NK-92 treated with Interleukin-12 subunit alpha and Interleukin-12 subunit beta, amount 100 ng/mL, for 24 hours (cell line): ENCODE results near the gene SYNGAP1.
"Not testable (repeated sequence)": the region's sequence is repeated elsewhere in the genome, so short reads cannot be mapped to it uniquely, and the experiment has no call there.

ENCODE experiments used
- DNase-seq: peaks from one replicate; lab custom pipeline; 2025; lab: John Stamatoyannopoulos, UW

Gene SYNGAP1

DNA sequence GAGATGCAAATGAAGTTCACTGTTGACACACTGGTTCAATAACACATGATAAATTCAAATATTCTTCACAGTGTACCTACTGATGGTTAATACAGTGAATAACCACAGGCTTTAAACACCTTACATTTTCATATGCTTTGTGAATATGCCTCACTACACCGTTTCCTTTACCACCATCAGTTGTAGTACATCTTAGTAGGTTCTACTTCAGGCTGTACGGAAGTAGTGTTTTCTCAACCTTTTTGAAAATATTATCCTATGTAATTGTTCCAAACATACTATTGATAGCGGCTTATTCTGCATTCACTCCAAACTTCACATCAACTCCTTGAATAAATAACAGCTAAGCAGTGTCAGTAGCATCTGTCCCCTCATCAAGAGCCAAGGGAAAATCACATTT, 49.8 kb downstream of the SYNGAP1 start:
- DNase-seq, result no peak

DNA sequence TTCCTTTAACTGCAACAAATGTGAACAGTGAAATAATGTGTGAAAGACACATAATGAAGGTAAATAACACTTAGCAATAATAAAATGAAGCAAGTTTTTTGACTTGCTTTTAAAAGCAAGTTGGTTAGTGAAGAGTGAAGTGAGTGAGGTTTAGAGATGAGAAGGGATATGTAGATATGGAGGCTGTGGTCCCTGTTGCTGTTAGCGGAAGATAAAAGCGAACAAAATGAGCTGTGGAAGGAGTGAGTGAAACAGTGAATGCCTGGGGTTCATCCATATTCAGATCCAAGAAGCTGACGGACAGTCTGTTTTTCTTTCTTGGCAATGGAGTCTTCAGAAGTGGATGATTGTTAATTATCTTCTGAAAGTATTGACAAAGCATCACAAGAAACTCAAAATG, 58.0 kb downstream of the SYNGAP1 start:
- no peak for DNase-seq

DNA sequence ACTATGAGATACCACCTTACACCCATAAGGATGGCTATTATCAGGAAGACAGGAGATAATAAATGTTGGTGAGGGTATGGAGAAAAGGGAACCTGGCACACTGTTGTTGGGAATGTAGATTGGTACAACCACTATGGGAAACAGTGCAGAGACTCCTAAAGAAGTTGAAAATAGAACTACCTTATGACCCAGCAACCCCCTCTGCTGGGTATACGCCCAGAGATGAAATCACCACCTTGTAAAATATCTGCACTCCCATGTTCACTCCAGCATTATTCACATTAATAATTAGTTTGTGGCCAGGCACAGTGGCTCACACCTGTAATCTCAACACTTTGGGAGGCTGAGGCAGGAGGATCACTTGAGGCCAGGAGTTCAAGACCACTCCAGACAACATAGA, 61.3 kb downstream of the SYNGAP1 start:
- DNase-seq, result no peak

DNA sequence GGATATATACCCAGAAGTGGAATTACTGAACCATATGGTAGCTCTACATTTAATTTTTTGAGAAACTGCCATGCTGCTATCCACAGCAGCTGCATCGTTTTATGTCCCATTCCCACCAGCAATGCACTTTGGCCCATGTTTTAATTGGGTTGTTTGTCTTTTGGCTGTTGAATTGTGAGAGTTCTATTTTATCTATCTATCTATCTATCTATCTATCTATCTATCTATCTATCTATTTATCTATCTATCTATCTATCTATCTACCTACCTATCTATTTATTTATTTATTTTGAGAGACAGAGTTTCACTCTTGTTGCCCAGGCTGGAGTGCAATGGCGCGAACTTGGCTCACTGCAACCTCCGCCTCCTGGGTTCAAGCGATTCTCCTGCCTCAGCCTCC, 62.8 kb downstream of the SYNGAP1 start:
- not testable (repeated sequence) for DNase-seq

DNA sequence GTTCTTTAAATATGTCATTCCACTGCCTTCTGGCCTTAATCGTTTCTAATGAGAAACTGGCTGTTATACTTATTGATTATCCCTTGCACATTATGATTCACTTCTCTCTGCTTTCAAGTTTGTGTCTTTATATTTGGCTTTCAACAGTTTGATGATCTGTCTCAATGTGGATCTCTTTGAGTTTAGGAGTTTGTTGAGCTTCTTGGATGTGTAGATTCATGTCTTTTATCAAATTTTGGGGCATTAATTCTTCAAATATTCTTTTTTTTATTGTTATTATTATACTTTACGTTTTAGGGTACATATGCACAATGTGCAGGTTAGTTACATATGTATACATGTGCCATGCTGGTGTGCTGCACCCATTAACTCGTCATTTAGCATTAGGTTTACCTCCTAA, 63.8 kb downstream of the SYNGAP1 start:
- DNase-seq, result no peak

DNA sequence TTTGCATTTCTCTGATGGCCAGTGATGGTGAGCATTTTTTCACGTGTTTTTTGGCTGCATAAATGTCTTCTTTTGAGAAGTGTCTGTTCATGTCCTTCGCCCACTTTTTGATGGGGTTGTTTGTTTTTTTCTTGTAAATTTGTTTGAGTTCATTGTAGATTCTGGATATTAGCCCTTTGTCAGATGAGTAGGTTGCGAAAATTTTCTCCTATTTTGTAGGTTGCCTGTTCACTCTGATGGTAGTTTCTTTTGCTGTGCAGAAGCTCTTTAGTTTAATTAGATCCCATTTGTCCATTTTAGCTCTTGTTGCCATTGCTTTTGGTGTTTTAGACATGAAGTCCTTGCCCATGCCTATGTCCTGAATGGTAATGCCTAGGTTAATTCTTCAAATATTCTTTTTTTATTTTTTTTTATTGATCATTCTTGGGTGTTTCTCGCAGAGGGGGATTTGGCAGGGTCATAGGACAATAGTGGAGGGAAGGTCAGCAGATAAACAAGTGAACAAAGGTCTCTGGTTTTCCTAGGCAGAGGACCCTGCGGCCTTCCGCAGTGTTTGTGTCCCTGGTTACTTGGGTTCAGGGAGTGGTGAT, 64.9 kb downstream of the SYNGAP1 start:
- DNase-seq, result not testable (repeated sequence)

DNA sequence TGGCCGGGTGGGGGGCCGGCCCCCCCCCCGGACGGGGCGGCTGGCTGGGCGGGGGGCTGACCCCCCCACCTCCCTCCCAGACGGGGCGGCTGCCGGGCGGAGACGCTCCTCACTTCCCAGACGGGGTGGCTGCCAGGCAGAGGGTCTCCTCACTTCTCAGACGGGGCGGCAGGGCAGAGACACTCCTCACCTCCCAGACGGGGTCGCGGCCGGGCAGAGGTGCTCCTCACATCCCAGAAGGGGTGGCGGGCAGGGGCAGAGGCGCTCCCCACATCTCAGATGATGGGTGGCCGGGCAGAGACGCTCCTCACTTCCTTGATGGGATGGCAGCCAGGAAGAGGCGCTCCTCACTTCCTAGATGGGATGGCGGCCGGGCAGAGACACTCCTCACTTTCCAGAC, 65.8 kb downstream of the SYNGAP1 start:
- DNase-seq, result not testable (repeated sequence)

DNA sequence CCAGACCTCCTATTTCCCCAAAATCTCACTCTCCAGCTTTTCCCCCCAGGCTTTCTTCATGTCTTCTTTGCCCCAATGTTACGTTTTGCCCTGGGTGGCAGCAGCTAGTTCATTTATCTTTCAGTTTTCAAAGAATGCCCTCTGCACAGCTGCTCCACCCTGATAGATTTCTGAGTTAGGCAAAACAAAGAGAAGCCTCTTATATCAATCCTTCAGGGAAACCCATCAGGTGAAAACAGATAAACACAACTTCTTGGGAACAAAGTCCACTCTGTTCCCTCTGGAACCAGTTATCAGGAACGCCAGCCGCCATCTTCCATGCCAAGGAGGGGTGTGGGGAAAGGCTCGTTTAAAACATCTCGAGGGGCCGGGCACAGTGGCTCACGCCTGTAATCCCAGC, 68.5 kb downstream of the SYNGAP1 start:
- no peak for DNase-seq

DNA sequence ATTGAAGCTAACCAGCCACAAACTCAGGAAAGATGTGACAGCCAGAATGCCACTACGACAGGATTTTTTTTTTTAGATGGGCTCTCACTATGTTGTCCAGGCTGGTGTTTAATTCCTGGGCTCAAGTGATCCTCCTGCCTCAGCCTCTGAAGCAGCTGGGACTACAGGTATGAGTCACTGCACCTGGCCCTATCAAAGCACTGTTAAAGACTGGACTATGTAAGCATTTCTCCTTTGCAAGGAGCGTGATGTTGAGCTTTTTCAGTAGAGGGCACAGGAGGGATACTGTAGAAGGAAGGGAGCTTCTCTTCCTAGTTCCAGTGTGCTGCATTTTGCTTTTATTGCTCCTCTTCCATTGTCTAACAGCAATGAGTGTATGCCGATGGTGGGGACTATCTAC, 70.3 kb downstream of the SYNGAP1 start:
- DNase-seq, result no peak

DNA sequence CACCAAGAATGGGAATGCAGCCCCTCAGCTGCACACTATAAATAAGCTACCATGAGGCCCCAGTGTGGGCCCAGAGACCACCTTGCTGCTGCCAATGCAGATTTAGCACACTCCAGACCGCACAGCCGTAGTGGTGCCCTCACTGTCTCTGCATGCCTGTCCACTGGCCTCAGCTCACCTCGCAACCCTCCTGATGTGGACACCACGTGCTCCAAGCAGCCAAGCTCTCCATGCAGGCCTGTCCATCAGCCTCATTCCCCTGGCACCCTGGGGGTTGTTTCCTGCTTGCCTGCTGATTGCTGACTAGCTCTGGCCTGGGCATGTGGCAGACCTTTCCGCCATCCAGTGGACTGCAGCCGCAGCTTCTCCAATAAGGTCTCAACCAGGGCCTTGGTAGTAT, 70.8 kb downstream of the SYNGAP1 start:
- no peak for DNase-seq

DNA sequence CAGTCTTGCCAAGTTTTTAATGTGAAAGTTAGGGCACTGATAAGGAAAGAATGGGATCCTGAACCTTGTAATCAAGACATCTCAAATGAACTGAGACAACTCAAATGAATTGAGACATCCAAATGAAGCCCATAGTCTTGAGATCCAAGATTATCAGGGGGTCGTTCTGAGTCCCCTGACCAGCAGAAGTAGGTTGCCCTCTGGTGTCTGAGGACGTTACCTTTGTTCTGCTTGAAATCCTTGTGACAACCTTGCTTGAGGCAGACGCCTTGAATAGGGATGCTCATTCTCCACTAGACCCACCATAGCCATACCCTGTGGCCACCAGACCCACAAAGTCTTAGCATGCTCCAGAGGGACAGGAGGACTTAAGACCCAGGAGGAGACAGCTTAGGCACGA, 72.2 kb downstream of the SYNGAP1 start:
- no peak for DNase-seq

DNA sequence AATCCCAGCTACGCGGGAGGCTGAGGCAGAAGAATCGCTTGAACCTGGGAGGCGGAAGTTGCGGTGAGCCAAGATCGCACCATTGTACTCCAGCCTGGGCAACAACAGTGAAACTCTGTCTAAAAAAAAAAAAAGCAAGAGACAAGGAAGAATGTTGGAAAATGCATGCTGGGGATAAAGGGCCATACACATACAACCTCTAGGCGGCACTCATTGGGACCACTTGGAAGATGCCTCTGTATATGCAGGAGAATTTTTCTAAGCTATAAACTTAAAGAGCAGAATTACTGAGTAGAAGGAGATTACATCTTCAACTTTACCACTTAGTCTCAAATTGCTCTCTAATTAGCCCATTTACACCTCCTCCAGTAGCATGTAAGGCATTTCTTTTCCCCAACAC, 77.3 kb downstream of the SYNGAP1 start:
- no peak for DNase-seq

DNA sequence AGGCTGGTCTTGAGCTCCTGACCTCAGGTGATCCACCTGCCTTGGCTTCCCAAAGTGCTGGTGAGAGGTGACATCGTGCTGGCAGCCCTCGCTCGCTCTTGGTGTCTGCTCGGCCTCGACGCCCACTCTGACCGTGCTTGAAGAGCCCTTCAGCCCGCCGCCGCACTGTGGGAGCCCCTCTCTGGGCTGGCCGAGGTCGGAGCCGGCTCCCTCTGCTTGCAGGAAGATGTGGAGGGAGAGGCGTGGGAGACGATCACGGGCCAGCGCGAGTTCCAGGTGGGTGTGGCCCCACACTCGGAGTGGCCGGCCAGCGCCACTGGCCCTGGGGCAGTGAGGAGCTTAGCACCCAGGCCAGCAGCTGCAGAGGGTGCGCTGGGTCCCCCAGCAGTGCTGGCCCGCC, 82.6 kb downstream of the SYNGAP1 start:
- no peak for DNase-seq

DNA sequence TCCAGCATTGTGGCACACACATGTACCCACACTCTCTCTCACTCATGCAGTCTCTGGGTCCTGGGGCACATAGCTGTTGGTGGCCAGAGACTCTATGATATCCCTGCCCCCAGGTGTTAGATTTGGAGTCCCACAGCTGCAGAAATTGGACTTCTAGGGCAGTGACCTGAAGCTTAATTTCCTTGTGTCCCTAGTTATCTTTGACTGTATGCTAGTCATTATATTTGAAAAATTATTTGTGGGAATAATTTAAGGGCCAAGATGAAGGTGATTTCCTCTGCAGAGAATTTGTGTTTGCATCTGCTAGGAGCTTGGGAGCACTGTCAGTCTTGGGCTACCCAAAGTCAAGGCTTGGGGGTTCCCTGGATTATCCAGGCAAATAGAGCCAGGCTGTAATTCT, 84.6 kb downstream of the SYNGAP1 start:
- DNase-seq, result no peak
